Suprapubic skin (tissue), 4 donors: Measurements from ENCODE around the gene EVA1A.

Source experiments
- CTCF ChIP-seq, 2 donors: fragments of 200-600 bp in 1 of 2; fragments of 450-650 bp in 1 of 2; sonication (generic) in 1 of 2; IDR thresholded peaks; one replicate each; pipeline ENCODE4 v1.5.1; 2016 to 2019; ENCODE audit warnings: antibody characterized with exemption in 2 of 2, mild to moderate bottlenecking in 1 of 2, moderate library complexity in 1 of 2
- POLR2A ChIP-seq, 2 donors: fragments of 450-650 bp; IDR thresholded peaks; one replicate each; pipeline ENCODE4 v1.6.1; 2017; ENCODE audit warnings: antibody characterized with exemption in 2 of 2, mild to moderate bottlenecking in 2 of 2, moderate library complexity in 2 of 2
- POLR2AphosphoS5 ChIP-seq, 3 donors: sonication (generic); formaldehyde crosslinking; IDR thresholded peaks; one replicate each; pipeline ENCODE4 v1.6.1; 2017; ENCODE audit warnings: antibody characterized with exemption in 3 of 3

DNA sequence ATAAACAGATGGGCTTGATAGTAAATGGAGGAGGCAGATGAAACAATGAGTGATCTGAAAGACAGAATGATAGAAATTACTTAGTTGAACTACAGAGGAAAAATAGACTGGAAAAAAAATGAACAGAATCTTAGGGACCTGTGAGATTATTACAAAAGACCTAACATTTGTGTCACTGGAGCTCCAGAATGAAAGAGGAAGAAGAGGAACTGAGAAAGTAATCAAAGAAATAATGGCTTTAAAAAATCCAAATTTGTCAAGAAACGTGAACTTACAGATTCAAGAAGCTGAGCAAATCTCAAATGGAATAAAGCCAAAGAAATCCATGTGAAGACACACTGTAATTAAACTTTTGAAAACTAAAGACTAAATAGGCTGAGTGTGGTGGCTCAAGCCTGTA lies 28.3 kb downstream of the EVA1A start:
- TF ChIP-seq CTCF (IDR thresholded peaks at IDR 0.05) (no peak), POLR2AphosphoS5 (IDR thresholded peaks at IDR 0.05) (no peak), POLR2A (IDR thresholded peaks at IDR 0.05) (no peak)
